H9 (cell line): ENCODE measurements around the gene GPC6. TPM values are rescaled to one million over a fixed set of nuclear protein-coding genes. Genes with fewer than 3 reads are reported as not detected.

Experiments used
- DNase-seq: peaks from one replicate; pipeline ENCODE4 v3.0.0-alpha.2; 2017
- H2AFZ ChIP-seq: one replicate; pipeline ENCODE4 v1.6.1; 2013; ENCODE audit warnings: mild to moderate bottlenecking, low read length, control low read depth, moderate library complexity
- H2AK5ac ChIP-seq: 2 replicates; pipeline ENCODE4 v1.6.1; 2013; ENCODE audit warnings: low read length, control low read depth, mixed read lengths; ENCODE audit not compliant: insufficient read length
- H2BK120ac ChIP-seq: one replicate; pipeline ENCODE4 v1.6.1; 2013; ENCODE audit warnings: low read depth, mild to moderate bottlenecking, low read length, control low read depth, inconsistent platforms; ENCODE audit not compliant: poor library complexity, severe bottlenecking
- H2BK12ac ChIP-seq: 2 replicates; pipeline ENCODE4 v1.6.1; 2013; ENCODE audit warnings: low read length, control low read depth, mixed read lengths, low read depth; ENCODE audit not compliant: insufficient read length
- H2BK15ac ChIP-seq: 2 replicates; pipeline ENCODE4 v1.6.1; 2013; ENCODE audit warnings: low read depth, low read length, control low read depth
- H2BK20ac ChIP-seq: one replicate; pipeline ENCODE4 v1.6.1; 2013; ENCODE audit warnings: low read depth, mild to moderate bottlenecking, low read length, control low read depth, inconsistent platforms; ENCODE audit not compliant: poor library complexity, severe bottlenecking
- H2BK5ac ChIP-seq: 2 replicates; pipeline ENCODE4 v1.6.1; 2013; ENCODE audit warnings: low read length, control low read depth, mixed read lengths; ENCODE audit not compliant: insufficient read length
- H3K14ac ChIP-seq: 2 replicates; pipeline ENCODE4 v1.6.1; 2013; ENCODE audit warnings: low read length, control low read depth; ENCODE audit not compliant: insufficient read depth
- H3K18ac ChIP-seq: 2 replicates; pipeline ENCODE4 v1.6.1; 2013; ENCODE audit warnings: low read depth, mild to moderate bottlenecking, mixed read lengths, low read length, control low read depth; ENCODE audit not compliant: insufficient read length
- H3K23ac ChIP-seq: 2 replicates; pipeline ENCODE4 v1.6.1; 2013; ENCODE audit warnings: low read length, control low read depth, mixed read lengths, low read depth; ENCODE audit not compliant: insufficient read length
- H3K23me2 ChIP-seq: 2 replicates; pipeline ENCODE4 v1.6.1; 2013; ENCODE audit warnings: low read depth, mild to moderate bottlenecking, mixed read lengths, low read length, control low read depth; ENCODE audit not compliant: insufficient read length, poor library complexity, severe bottlenecking
- H3K27ac ChIP-seq: 2 replicates; pipeline ENCODE4 v1.5.1; 2013; ENCODE audit warnings: low read length, control low read depth, mixed read lengths, low read depth; ENCODE audit not compliant: insufficient read length
- H3K27me3 ChIP-seq: 2 replicates; pipeline ENCODE4 v1.6.1; 2013; ENCODE audit warnings: low read length, control low read depth, inconsistent platforms; ENCODE audit not compliant: insufficient read depth
- H3K4ac ChIP-seq: 2 replicates; pipeline ENCODE4 v1.6.1; 2013; ENCODE audit warnings: low read depth, mild to moderate bottlenecking, control low read depth, inconsistent platforms, low read length, moderate library complexity
- H3K4me1 ChIP-seq: 2 replicates; pipeline ENCODE4 v1.6.1; 2013; ENCODE audit warnings: low read length, control low read depth, inconsistent platforms; ENCODE audit not compliant: insufficient read depth
- H3K4me2 ChIP-seq: 2 replicates; pipeline ENCODE4 v1.6.1; 2013; ENCODE audit warnings: low read length, control low read depth, mixed read lengths; ENCODE audit not compliant: insufficient read length, insufficient read depth
- H3K56ac ChIP-seq: 2 replicates; pipeline ENCODE4 v1.6.1; 2013; ENCODE audit warnings: low read depth, mild to moderate bottlenecking, mixed read lengths, low read length, control low read depth; ENCODE audit not compliant: insufficient read length
- H3K79me1 ChIP-seq: 2 replicates; pipeline ENCODE4 v1.6.1; 2013; ENCODE audit warnings: low read depth, mild to moderate bottlenecking, moderate library complexity, low read length, control low read depth, inconsistent platforms; ENCODE audit not compliant: insufficient read depth, poor library complexity, severe bottlenecking
- H3K79me2 ChIP-seq: 2 replicates; pipeline ENCODE4 v1.6.1; 2013; ENCODE audit warnings: low read length, control low read depth, inconsistent platforms; ENCODE audit not compliant: insufficient read depth
- H3K9ac ChIP-seq: 2 replicates; pipeline ENCODE4 v1.6.1; 2013; ENCODE audit warnings: low read length, control low read depth, mixed read lengths; ENCODE audit not compliant: insufficient read length; ENCODE audit errors: extremely low read depth
- H3K9me3 ChIP-seq: one replicate; pipeline ENCODE4 v1.6.1; 2013; ENCODE audit warnings: low read depth, low read length, inconsistent platforms; ENCODE audit not compliant: control insufficient read depth
- H3T11ph ChIP-seq: one replicate; pipeline ENCODE4 v1.6.1; 2013; ENCODE audit warnings: mild to moderate bottlenecking, low read length, control low read depth, inconsistent platforms
- H4K20me1 ChIP-seq: one replicate; pipeline ENCODE4 v1.6.1; 2013; ENCODE audit not compliant: control insufficient read depth, insufficient read length, insufficient read depth
- H4K5ac ChIP-seq: 2 replicates; pipeline ENCODE4 v1.6.1; 2013; ENCODE audit warnings: low read depth, mild to moderate bottlenecking, mixed read lengths, low read length, control low read depth; ENCODE audit not compliant: insufficient read length
- H4K8ac ChIP-seq: replicated peaks from 2 replicates; pipeline ENCODE4 v1.6.1; 2013; ENCODE audit warnings: low read length, control low read depth, mixed read lengths, low read depth; ENCODE audit not compliant: insufficient read length
- H4K91ac ChIP-seq: 2 replicates; pipeline ENCODE4 v1.6.1; 2013; ENCODE audit warnings: low read depth, mild to moderate bottlenecking, moderate library complexity, mixed read lengths, low read length, control low read depth; ENCODE audit not compliant: insufficient read length
- H3K27ac Mint-ChIP-seq, 3 experiments: 2 replicates in 2 of 3; 3 replicates in 1 of 3; pipeline ENCODE4 v1.8.0; 2020 to 2021; ENCODE audit warnings: mixed read lengths in 3 of 3, mild to moderate bottlenecking in 1 of 3, moderate library complexity in 1 of 3
- H3K27me3 Mint-ChIP-seq: 2 replicates; pipeline ENCODE4 v1.8.0; 2021; ENCODE audit warnings: low read depth, mild to moderate bottlenecking, moderate library complexity, mixed read lengths
- H3K36me3 Mint-ChIP-seq, 3 experiments: 2 replicates in 2 of 3; 3 replicates in 1 of 3; pipeline ENCODE4 v1.8.0; 2020 to 2021; ENCODE audit warnings: low read depth in 3 of 3, mixed read lengths in 3 of 3; ENCODE audit not compliant: insufficient read depth in 1 of 3
- H3K4me1 Mint-ChIP-seq, 2 experiments: 2 replicates each; pipeline ENCODE4 v1.8.0; 2020; ENCODE audit warnings: mixed read lengths in 2 of 2
- H3K4me3 Mint-ChIP-seq, 2 experiments: 2 replicates in 1 of 2; 3 replicates in 1 of 2; pipeline ENCODE4 v1.8.0; 2020 to 2021; ENCODE audit warnings: mild to moderate bottlenecking in 2 of 2, mixed read lengths in 2 of 2, moderate library complexity in 1 of 2
- H3K9me3 Mint-ChIP-seq, 2 experiments: 2 replicates in 1 of 2; 3 replicates in 1 of 2; pipeline ENCODE4 v1.8.0; 2020; ENCODE audit warnings: mild to moderate bottlenecking in 2 of 2, mixed read lengths in 2 of 2, moderate library complexity in 1 of 2
- CTCF ChIP-seq: fragments of 200-600 bp; sonication (generic); conservative IDR thresholded peaks from 3 replicates; pipeline ENCODE4 v1.8.0; 2021; ENCODE audit warnings: antibody characterized with exemption, mild to moderate bottlenecking
- WGBS: extraction: QIAGEN DNeasy Blood & Tissue Kit; methylation state at CpG from one replicate; pipeline ENCODE4 v1.1.7; 2013; ENCODE audit warnings: missing lambda C conversion rate, low lambda C conversion rate, mixed read lengths; ENCODE audit not compliant: insufficient read length; ENCODE audit errors: extremely low coverage; 5-methylcytosine and 5-hydroxymethylcytosine counted together
- total RNA-seq: library from RNA; stranded (reverse); gene quantifications from 2 replicates; pipeline ENCODE4 v1.2.1, GENCODE V29; 2021

GPC6 gene
- total RNA-seq, 1 experiment from 2014 or later, result 15.6 TPM

GRCh38 chr13:93774506-93774905 lies 547.9 kb downstream of the GPC6 start:
- no peak overlapping the region for H4K91ac ChIP-seq
- Mint-ChIP-seq H3K4me1 (peaks cover 23 to 24% of the 10 kb centered on the region in 2 experiments), H3K27ac (no peak overlapping the region), H3K36me3 (no peaks in the 10 kb centered on the region), H3K27me3 (no peaks in the 10 kb centered on the region), H3K9me3 (no peaks in the 10 kb centered on the region), H3K4me3 (no peak overlapping the region)
- H3K4me1 ChIP-seq, result no peaks in the 10 kb centered on the region
- H2BK120ac ChIP-seq, result no peak overlapping the region
- no peak overlapping the region for H3K4me2 ChIP-seq
- no peaks in the 10 kb centered on the region for H3K27me3 ChIP-seq
- no CpG with 5 or more reads among the region's 2 CpGs for WGBS
- no peak for DNase-seq
- H2BK20ac ChIP-seq, result no peak overlapping the region
- H2BK15ac ChIP-seq, result no peak overlapping the region
- no peaks in the 10 kb centered on the region for H3K9me3 ChIP-seq
- no peak overlapping the region for H2AK5ac ChIP-seq
- H2AFZ ChIP-seq, result no peak overlapping the region
- H3K23me2 ChIP-seq, result no peaks in the 10 kb centered on the region
- no peak overlapping the region for H3T11ph ChIP-seq
- H3K14ac ChIP-seq, result no peak overlapping the region
- no peak overlapping the region for H3K9ac ChIP-seq
- no peaks in the 10 kb centered on the region for H4K20me1 ChIP-seq
- H3K27ac ChIP-seq, result no peak overlapping the region
- no peak for TF ChIP-seq CTCF
- H3K79me2 ChIP-seq, result no peaks in the 10 kb centered on the region; the same call in 1 of the 2 replicates
- H2BK5ac ChIP-seq, result no peak overlapping the region
- no peak overlapping the region for H2BK12ac ChIP-seq
- H3K56ac ChIP-seq, result no peak overlapping the region
- no peak overlapping the region for H4K5ac ChIP-seq
- no peak overlapping the region for H3K4ac ChIP-seq
- H3K79me1 ChIP-seq, result no peaks in the 10 kb centered on the region
- no peak overlapping the region for H4K8ac ChIP-seq
- H3K23ac ChIP-seq, result no peak overlapping the region
- no peak overlapping the region for H3K18ac ChIP-seq
